Measurements from ENCODE around the gene SRD5A1. TPM values are rescaled to one million over a fixed set of nuclear protein-coding genes. Genes with fewer than 3 reads are reported as not detected.

The SRD5A1 gene
- total RNA-seq, 1 donor from 2014 or later = 10.1 TPM

DNA sequence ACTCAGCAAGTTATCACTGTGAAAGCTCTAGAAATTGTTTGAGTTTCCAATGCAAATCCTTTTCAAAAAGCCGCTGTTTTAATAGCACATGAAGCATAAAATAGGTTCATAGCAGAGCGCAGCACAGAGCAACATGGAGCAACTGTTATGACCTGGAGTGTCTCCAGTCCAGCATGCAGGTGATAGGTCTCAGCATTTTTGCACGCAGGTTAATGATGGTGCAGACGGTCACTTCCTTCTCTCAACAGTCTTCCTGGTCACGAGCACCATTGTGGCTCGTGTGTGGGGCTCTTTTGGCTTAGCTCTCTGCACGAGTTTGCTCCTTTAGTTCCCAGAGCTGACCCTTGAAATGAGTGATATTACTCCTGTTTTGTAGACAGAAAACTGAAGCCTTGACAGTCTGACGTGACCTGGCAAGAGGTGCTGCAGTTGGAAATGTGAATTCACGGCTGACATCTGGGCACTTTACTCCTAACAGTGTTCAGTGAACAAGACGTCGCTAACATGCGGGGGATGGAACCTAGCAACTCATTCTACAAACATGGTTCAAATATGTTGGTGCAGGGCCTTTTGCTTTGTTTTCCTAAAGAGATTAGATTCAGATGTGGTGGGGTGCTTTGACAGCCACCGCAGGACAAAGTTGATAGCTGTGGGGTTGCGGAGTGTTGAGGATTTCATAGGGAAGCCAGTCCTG is 90.0 kb downstream of the SRD5A1 start:
- intact Hi-C loops (cut with micrococcal nuclease) = no loop called here

DNA sequence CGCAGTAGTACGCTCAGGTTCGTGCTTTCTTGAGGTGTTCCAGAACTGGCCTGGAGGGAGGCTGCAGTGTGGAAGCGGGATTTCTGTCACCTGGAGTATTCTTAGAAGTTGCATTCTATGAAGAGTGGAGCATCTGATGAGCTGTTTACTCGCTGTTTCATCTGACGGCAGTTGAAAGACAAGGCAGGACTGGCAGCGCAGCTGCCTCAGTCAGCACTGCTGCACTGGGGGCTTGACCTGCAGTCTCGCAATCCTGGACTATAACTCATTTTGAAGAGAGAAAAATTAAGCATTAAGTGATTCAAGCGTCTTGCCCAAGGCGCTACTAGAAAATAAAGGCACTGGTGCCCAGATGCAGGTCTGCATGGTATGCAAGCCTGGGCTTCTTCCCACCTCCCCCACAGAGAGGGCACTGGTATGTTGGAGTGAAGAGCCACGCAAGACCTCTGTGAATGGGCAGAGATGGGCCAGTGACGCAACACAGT is 90.6 kb downstream of the SRD5A1 start:
- intact Hi-C loops (cut with micrococcal nuclease) = no loop called here

Other genes with a start within 250 kb of the SRD5A1 start
- gene UBE2QL1, start 184.6 kb upstream of the SRD5A1 start, total RNA-seq = 0.39 and 0.41 TPM in 2 replicates
- gene NSUN2, start 396 bp upstream of the SRD5A1 start, total RNA-seq = 93.4 and 97.1 TPM in 2 replicates
- gene TENT4A, start 80.0 kb downstream of the SRD5A1 start, total RNA-seq = 34.3 and 35.4 TPM in 2 replicates

Measured in T-helper 1 cell treated with Interleukin-12 subunit alpha and Interleukin-12 subunit beta and Interleukin-4 antibody, amounts not matched to agents 30 ng/mL and 1 ng/mL, for 36 hours (primary cell).